ENCODE data around the gene CREB5.

CREB5 gene

DNA sequence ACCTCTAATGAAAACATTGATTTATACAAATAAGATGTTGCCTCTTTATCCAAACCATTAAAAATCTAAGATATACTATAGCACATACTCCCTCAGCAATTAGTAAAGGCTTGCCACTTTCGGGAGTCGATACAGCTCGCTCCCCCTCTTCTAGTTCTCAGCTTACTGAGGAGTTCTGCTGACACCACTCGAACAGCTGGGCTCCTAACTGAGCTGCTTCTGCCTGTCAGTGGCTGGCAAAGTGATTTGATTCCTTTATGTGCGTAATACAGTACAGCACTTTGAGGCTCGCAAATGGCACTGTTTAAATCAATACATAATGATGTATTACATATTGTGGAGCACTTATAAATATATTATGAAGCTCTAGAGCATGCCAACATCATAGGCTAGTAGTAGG is 241.8 kb downstream of the CREB5 start:
- no peak for DNase-seq

DNA sequence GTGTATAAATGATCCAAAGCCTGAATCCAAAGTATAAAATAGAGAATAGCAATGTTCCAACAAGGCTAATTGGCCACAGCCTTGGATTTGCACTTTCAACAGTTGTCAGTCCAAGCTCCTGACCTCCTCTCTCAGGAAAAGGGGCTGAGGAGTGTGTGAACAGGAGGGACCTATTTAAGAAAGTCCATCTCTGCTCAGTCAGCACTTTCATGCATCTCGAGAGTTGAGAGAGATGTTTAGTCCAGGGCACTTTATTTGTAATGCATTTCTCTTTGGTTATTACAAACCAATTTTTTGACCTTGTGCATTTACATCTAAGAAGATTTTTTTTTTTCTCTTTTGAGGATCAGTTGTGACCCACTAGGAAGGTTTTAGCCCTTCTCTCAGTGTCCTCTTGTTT is 244.2 kb downstream of the CREB5 start:
- DNase-seq, result no peak

GRCh38 chr7:28658381-28658780 is 246.1 kb downstream of the CREB5 start:
- DNase-seq, result no peak

- no peak for DNase-seq
Measured at GRCh38 chr7:28660132-28660531, 247.8 kb downstream of the CREB5 start.

DNA sequence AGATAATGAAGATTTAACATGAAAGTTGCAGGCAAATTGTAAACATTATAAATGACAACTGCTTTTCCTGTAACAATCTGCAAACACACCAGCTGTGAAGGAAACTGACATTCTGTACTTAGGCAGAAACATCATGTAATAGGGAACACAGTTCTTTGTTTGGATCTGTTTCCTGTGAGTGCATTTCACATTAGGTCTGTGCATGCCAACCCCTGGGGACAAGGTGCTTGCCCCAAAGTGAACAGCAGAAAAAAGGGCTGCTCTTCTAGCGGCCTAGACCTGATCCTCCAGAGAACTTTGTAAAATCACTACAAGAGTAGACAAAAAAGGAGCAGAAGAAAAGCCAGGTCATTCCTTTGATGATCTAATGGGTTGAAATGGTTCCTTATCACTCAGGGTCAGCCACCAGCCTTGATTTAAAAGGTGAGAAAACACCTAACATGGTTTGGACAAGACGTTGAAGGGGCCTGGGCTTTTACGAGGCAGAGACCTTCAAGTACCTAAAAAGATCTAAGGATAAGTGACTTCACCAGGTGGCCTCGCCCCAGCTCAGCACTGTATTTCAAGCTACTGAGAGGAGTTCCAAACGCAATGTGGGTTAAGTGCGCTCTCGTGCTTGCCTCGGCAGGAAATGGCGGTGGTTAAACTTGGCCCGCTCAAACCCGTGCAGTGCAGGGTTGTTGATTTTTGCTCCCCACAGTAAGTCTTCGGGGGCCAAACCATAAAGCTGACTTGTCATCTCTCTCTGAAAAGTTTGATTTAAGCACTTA is 249.7 kb downstream of the CREB5 start:
- DNase-seq, result no peak

DNA sequence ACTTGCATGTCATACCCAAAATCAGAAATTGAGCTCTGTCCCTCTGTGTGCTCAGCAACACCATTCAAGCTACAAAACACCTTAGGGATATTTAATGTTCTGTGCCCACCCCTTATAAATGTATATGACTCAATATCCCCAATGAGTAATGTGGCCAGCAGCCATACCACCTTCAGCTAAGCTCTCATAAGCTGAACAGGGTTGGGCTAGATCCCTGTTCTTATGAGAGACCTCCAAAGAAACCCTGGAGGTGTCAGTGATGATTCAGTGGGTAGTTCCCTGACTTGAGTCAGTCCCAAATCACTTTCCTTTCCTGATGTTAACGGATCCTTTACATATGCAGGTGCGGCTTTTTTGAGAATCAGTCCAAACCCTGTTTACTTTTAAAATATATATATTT is 253.8 kb downstream of the CREB5 start:
- DNase-seq, result no peak

DNA sequence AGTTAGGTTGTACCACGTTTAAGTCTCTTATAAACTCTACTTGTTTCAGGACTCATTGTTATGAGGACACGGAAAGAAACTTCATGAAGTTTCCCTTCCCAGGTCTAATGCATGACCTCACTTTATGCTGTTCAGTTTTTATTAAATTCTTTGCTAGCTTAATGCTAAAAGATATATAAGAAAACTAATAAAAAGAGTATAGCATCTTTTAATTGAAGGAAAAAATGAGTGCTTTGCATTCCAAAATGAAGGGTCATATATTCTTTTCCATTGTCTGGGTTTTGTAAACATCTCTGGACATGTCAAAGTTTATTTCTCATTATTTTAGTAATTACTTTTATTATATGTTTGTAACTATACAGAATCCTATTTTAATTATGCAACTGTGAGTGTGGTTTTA is 255.8 kb downstream of the CREB5 start:
- DNase-seq, result no peak

DNA sequence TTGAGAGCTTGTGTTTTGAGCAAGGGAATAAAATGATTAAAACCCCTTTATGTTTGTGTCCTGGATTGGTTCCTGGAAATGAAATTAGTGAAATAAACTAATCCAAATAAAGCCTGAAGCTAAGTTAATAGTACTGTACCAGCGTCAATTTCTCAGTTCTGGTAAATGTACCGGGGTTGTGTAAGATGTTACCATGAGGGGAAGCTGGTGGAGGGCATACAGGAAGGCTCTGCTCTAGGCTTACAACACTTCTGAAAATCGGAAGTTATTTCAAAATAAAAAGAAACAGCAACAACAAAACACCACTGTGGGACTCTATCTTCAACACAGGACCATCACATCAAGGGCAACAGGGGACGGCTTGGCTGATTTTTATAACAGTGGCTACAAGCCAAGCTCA is 257.0 kb downstream of the CREB5 start:
- DNase-seq, result no peak

DNA sequence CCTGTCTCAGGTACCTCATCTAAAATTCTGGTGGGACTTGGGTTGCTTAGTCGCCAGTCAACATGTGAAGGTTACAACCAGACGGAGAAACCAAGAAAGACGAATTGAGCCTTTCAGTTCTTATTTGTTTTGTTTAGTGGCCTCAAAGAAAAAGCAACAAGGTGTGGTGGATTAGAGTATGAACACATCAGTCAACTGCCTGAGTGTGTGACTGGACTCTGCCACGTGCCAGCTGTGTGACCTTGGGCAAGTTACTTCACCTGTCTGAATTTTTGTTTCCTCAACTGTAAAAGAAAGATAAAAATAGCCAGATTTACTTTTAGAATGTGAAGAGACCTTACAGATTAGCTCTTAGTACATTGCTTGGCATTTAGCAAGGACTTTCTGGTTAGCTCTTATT is 259.2 kb downstream of the CREB5 start:
- no peak for DNase-seq

GRCh38 chr7:28672397-28672797 is 260.1 kb downstream of the CREB5 start:
- no peak for DNase-seq

- DNase-seq, result no peak
Measured at GRCh38 chr7:28674359-28674782, 262.1 kb downstream of the CREB5 start.

- no peak for DNase-seq
Measured at GRCh38 chr7:28675429-28675828, 263.1 kb downstream of the CREB5 start.

DNA sequence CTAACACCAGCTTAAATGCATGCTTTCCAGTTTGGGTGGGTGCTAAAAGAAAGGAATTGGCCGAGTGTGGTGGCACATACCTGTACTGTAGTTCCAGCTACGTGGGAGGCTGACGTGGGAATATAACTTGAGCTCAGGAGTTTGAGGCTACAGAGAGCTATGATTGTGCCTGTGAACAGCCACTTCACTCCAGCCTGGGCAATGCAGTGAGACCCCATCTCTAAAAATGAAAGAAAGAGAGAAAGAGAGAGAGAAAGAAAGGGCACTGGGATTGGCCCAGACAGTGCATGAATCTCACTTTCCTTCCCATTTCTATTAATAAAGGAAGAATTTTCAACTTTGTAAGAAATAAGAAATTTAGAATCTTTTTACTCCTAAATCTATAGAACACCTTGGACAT is 265.4 kb downstream of the CREB5 start:
- DNase-seq, result no peak

- DNase-seq, result no peak
Measured at GRCh38 chr7:28678431-28678965, 266.2 kb downstream of the CREB5 start.

DNA sequence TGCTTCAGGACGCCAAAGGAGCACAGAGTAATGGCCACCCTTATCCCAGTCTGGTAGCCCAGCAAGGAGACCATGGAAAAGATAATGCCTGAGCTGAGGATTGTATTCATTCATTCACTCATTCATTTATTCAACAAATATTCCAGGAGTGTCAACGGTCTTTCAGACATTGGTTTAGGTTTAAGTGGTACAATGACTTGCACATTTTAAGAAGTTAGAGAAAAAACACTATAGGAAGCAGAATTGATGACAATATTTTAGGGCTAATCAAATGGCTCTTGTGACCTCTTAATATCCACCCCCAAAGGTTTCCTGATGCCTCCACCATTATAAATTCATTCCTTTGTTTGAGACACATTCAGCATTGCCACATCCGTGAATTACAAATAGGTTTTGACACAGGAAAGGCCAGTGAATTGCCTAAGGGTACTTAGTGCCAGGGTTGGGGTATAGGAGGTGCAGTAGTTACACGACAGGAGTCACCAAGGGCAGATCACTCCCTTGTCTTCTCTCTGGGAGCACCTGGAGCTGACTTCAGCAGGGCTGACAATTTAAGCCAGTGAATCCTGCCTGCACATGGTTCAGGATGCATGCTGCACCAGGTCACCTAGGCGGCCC is 269.5 kb downstream of the CREB5 start:
- DNase-seq, result no peak

DNA sequence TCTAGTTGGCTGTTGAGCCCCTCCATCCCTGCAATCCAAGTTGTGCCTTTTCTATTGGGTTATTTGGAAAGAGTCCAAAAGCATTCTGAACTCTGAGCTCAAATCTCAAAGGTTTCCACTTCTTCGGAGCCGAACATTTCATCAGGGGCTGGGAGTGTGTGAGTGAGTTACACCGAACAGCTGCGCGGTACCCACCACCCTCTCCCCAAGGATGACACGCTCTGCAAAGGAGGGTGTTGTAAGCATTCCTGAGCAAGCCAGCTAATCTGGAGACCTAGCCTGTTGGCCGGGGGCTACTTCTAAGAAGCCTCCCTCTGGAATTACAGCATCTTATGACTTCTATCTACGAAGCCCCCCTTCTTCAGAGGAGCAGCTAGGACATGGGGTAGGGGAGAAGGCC is 270.5 kb downstream of the CREB5 start:
- no peak for DNase-seq

GRCh38 chr7:28684650-28685241 is 272.4 kb downstream of the CREB5 start:
- no peak for DNase-seq

GRCh38 chr7:28685242-28685643 is 272.9 kb downstream of the CREB5 start:
- DNase-seq, result no peak

- DNase-seq, result no peak
Measured at GRCh38 chr7:28685644-28686417, 273.5 kb downstream of the CREB5 start.

GRCh38 chr7:28686418-28686800 is 274.1 kb downstream of the CREB5 start:
- DNase-seq, result no peak

- no peak for DNase-seq
Measured at GRCh38 chr7:28687537-28687936, 275.2 kb downstream of the CREB5 start.

GRCh38 chr7:28688174-28688573 is 275.9 kb downstream of the CREB5 start:
- DNase-seq, result no peak

GRCh38 chr7:28688651-28689050 is 276.3 kb downstream of the CREB5 start:
- DNase-seq, result no peak
